Measurements from ENCODE around the gene BAZ2B.
"Not testable (repeated sequence)": the region's sequence is repeated elsewhere in the genome, so short reads cannot be mapped to it uniquely, and the experiment has no call there.

BAZ2B gene

GRCh38 chr2:159411460-159411859 lies 204.9 kb downstream of the BAZ2B start:
- DNase-seq (ENCODE audit: low spot score), result no peak

DNA sequence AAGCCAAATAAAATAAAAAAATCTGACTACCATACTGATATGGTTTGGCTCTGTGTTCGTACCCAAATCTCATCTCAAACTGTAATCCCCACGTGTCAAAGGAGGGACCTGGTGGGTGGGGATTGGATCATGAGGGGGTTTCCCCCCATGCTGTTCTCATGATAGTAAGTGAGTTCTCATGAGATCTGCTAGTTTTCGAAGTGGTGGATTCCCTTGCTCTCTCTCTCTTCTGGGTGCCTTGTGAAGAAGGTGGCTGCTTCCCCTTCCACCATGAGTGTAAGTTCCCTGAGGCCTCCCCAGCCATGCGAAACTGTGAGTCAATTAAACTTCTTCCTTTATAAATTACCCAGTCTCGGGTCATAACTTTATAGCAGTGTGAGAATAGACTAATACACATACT lies 206.1 kb downstream of the BAZ2B start:
- DNase-seq (ENCODE audit: low spot score), result no peak

GRCh38 chr2:159409116-159409800 lies 207.1 kb downstream of the BAZ2B start:
- DNase-seq (ENCODE audit: low spot score), result no peak

GRCh38 chr2:159402790-159403189 lies 213.6 kb downstream of the BAZ2B start:
- no peak for DNase-seq (ENCODE audit: low spot score)

- DNase-seq (ENCODE audit: low spot score), result not testable (repeated sequence)
Observed at GRCh38 chr2:159402160-159402559, 214.2 kb downstream of the BAZ2B start.

DNA sequence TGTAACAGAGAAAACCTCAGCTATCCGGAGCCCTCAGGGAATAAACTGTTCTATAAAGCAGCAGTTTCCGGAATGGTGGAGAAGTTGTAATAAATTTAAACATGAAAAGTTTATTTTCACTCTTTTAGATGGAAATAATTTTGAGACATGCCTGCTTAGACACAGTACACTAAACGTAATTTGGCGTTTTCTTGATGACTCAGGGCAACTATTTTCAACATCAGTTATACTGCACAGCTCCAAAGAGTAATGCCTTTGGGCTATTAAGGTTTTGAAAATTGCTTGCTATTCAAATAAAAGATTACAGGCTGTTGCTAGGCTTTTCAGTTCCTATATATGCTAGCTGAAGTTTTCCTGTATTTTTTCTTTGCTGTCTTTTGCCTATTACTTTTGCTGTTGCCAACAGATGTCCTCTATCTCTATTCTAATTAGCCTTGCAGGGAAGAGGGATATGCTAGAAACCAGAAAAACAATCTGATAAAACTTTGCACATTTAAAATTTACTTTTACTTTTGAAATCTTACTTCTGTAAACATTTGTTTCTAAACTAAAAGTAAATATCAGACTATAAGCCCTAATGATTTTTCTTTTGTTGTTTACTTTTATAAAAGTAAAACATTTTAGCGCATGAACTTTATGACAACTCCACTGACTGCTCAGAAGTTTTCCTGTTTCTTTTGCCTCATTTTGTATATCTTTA lies 216.5 kb downstream of the BAZ2B start:
- no peak for DNase-seq (ENCODE audit: low spot score)

- no peak for DNase-seq (ENCODE audit: low spot score)
Observed at GRCh38 chr2:159396799-159397198, 219.5 kb downstream of the BAZ2B start.

DNA sequence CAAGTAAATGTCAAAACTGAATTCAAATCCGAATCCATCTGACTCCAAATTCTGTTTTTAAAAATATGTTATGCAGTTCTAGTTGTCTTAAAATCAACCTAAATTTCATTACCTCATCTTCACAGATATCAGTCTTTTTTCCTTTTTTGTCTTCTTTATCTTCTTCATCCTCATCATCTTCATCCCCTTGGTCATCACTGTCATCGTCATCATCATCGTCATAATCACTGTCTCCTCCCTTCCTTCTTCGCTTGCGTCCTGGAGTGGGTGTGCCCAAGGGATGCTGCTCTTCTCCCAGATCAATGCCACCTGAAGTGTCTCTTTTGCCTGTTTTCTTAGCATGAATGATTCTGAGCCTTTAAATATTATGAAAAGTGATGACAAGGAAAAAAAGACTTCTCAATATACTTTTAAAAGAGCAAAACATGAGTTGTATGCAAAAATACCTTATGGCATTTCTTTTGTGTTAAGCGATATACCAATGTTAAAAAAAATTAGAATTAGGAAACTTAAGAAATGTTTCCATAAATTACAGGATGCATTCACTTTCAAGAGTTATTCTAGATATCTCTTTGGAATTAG lies 233.8 kb downstream of the BAZ2B start:
- no peak for DNase-seq (ENCODE audit: low spot score)

DNA sequence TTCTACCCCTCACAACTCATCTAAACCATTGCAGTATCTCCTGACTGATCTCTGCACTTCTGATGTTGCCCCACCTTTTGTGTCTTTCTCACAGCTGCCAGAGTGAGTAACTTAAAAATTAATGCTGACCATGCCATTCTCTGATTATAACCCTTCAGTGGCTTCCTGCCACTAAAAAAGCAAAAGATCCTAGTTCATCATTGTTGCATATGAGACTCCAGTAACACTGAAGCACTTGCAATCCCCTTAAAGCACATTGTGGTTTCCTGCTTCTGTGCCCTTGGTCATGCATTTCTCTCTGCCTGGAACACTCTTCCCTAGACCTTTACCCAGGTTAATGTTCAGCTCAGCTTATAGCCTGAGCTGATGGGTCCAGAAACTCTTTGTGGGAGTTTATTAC lies 234.8 kb downstream of the BAZ2B start:
- no peak for DNase-seq (ENCODE audit: low spot score)

DNA sequence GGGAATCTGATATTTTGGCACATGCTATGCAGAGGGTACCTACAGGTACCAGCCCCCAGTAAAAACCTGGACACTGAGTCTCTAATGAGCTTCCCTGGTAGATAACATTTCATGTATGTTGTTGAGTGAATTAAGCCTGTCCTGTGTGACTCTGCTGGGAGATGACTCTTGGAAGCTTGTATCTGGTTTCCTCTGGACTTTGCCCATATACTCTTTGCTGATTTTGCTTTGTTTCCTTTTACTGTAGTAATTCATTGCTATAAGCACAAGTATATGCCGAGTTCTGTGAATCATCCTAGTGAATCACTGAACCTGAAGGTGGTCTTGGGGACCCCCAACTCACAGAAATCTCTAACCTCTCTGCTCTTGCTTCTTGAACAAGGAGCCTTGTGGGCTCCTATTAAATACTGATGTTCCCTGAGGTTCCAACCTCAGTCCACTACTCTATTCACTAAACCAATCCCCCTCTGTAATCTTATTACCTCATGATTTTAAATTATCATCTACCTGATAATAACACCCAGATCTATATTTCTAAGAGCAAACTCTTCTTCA lies 235.6 kb downstream of the BAZ2B start:
- no peak for DNase-seq (ENCODE audit: low spot score)

DNA sequence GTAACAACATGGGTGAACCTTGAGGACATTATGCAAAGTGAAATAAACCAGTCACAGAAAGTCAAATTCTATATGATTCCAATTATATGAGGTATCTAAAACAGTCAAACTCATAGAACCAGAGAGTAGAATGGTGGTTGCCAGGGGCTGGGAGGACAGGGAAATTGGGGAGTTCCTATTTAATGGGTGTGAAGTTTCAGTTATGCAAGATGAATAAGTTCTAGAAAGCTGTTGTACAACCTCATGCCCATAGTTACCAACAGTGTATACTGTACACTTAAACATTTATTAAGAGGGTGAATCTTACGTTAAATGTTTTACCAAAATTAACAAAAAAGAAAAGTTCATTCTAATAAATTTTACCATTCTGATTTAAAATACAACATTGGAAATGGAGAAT lies 237.2 kb downstream of the BAZ2B start:
- no peak for DNase-seq (ENCODE audit: low spot score)

DNA sequence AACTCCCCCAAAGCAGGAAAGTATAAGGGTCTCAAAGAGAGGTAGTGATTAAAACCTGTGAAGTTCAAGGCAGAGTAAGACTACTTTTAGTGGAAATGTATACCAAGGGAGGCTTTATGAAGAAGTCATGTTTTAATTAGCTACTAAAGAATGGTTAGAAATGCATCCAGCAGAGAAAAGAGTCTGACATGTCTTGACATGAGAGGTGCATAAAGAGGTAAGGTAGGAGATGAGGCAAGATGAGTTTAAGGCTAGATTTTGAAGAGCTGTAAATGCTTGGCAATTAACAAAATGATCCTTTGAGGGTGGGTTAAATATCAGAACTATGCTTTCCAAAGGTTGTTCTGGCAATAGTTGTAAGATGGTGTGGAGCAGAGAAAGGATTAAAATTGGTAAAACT lies 241.1 kb downstream of the BAZ2B start:
- no peak for DNase-seq (ENCODE audit: low spot score)

DNA sequence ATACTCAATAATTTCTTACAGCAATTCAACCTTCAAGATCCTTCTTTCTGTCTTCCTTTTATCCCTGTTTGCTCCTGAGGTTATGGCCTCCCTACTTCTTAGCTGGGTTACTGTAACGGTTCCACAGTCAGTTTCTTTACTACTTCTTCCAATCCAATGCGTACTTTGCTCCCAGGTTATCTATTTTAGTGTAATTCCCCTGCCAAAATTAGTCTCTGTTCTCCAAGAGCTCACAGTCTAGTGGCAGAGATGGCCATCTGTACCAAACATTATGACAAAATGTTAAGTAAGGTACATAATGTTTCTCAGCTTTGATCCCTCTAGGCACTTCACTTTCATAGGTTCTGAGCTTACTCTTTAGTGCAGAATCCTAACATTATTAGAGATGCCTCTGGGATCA lies 244.8 kb downstream of the BAZ2B start:
- no peak for DNase-seq (ENCODE audit: low spot score)

DNA sequence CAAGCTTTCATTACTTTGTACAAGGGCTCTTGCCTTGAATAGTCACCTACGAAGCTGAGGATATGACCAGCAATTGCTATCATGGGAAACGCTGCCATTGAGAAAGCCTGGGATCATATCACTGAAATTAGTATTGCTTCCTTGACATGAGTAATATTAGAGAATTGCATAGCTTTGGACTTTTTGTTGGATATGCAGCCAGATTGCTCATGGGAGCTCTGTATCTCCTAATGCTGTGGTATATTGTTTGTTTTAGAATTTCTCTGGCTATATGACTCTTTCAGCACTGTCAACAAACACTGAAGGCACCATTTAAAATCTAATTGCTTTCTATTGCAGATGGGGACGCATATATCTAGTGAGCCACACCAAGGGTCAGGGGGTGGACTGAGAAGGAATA lies 249.8 kb downstream of the BAZ2B start:
- no peak for DNase-seq (ENCODE audit: low spot score)

- no peak for DNase-seq (ENCODE audit: low spot score)
Observed at GRCh38 chr2:159362816-159363251, 253.5 kb downstream of the BAZ2B start.

DNA sequence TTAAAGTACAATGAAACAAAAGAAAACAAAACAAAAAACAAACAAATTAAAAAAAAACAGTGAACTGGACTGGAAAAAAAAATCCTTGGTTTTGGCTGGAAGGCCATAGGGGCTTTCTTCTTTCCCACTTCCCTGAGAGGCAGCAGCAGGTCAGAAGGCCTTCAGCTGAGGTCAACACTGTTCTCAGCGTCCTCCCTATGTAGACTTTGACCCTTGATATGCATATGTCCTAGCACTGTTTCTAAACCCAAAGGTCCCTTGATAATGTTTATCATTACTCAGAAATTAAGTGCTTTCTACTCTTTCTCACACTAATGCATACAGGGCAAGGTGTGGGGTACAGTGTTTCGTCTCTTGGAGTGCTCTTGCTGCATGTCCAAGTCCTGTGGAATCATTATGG lies 254.3 kb downstream of the BAZ2B start:
- DNase-seq (ENCODE audit: low spot score), result no peak

DNA sequence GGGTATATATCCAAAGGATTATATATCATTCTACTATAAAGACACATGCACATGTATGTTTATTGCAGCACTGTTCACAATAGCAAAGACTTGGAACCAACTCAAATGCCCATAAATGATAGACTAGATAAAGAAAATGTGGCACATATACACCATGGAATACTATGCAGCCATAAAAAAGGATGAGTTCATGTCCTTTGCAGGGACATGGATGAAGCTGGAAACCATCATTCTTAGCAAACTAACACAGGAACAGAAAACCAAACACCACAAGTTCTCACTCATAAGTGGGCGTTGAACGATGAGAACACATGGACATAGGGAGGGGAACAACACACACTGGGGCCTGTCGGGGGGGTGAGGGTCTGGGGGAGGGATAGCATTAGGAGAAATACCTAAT lies 254.7 kb downstream of the BAZ2B start:
- not testable (repeated sequence) for DNase-seq (ENCODE audit: low spot score)

DNA sequence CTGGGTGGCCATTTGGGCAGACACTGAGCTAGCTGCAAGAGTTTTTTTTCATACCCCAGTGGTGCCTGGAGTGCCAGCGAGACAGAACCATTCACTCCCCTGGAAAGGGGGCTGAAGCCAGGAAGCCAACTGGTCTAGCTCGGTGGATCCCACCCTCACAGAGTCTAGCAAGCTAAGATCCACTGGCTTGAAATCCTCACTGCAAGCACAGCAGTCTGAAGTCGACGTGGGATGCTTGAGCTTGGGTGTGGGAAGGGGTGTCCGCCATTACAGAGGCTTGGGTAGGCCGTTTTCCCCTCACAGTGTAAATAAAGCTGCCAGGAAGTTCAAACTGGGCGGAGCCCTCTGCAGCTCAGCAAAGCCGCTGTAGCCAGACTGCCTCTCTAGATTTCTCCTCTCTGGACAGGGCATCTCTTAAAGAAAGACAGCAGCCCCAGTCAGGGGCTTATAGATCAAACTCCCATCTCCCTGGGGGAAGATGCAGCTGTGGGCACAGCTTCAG lies 260.2 kb downstream of the BAZ2B start:
- no peak for DNase-seq (ENCODE audit: low spot score)

GRCh38 chr2:159351977-159352376 lies 264.4 kb downstream of the BAZ2B start:
- no peak for DNase-seq (ENCODE audit: low spot score)

DNA sequence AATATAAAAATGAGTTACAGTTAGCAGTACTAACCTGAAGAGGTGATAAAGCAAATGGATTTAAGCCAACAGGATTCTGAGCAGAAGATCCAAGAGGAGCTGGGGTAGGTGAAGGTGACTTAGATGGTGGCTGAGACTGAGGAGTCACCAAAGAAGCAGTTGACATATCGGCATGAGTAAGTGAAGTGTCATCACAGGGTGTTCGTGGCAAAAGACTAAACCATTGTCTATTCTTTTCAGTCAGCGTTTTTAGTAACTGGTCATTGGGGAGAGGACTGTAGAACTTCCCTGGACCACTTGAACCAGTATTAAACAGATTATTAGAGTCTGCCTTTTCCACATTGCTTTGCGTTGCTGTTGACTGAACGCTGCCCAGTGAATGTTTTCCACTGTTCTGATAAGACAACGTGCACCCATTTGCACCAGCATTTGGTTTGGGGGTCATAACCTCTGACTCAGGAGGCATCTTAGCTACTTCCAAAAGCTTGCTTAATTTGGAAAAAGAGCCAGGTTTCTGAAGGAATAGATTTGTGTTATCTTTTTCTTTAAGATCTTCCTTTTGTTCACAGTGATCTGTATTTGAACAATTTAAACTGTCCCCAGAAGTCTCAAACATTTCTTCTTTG lies 266.6 kb downstream of the BAZ2B start:
- no peak for DNase-seq (ENCODE audit: low spot score)

- no peak for DNase-seq (ENCODE audit: low spot score)
Observed at GRCh38 chr2:159326569-159327255, 289.6 kb downstream of the BAZ2B start.

- no peak for DNase-seq (ENCODE audit: low spot score)
Observed at GRCh38 chr2:159322419-159322818, 293.9 kb downstream of the BAZ2B start.

Data from germinal center (tissue), 1 donor.